Glutamatergic neuron (in vitro differentiated cells): ENCODE measurements around the gene QRFP. TPM values are rescaled to one million over a fixed set of nuclear protein-coding genes. Genes with fewer than 3 reads are reported as not detected.

Source experiments
- DNase-seq: peaks from one replicate; pipeline ENCODE4 v3.0.0; 2022
- H3K27ac Mint-ChIP-seq: one replicate; pipeline ENCODE4 v1.8.0; 2020; ENCODE audit warnings: mild to moderate bottlenecking, mixed read lengths, inconsistent platforms; ENCODE audit not compliant: unreplicated experiment
- H3K27me3 Mint-ChIP-seq: one replicate; pipeline ENCODE4 v1.8.0; 2020; ENCODE audit warnings: mild to moderate bottlenecking, moderate library complexity, mixed read lengths, inconsistent platforms; ENCODE audit not compliant: unreplicated experiment
- H3K36me3 Mint-ChIP-seq: one replicate; pipeline ENCODE4 v1.8.0; 2020; ENCODE audit warnings: mild to moderate bottlenecking, mixed read lengths, inconsistent platforms; ENCODE audit not compliant: unreplicated experiment
- H3K4me1 Mint-ChIP-seq: one replicate; pipeline ENCODE4 v1.8.0; 2020; ENCODE audit warnings: mild to moderate bottlenecking, low read depth, mixed read lengths, inconsistent platforms; ENCODE audit not compliant: unreplicated experiment
- H3K4me3 Mint-ChIP-seq: one replicate; pipeline ENCODE4 v1.8.0; 2020; ENCODE audit warnings: mild to moderate bottlenecking, mixed read lengths, inconsistent platforms; ENCODE audit not compliant: unreplicated experiment
- H3K9me3 Mint-ChIP-seq: one replicate; pipeline ENCODE4 v1.8.0; 2020; ENCODE audit warnings: mild to moderate bottlenecking, moderate library complexity, mixed read lengths, inconsistent platforms; ENCODE audit not compliant: unreplicated experiment
- CTCF ChIP-seq: fragments of 200-600 bp; sonication (generic); IDR thresholded peaks from one replicate; pipeline ENCODE4 v1.5.0; 2021; ENCODE audit not compliant: partially characterized antibody, unreplicated experiment
- total RNA-seq: library from RNA; stranded (reverse); fragmentation: NEBNext Ultra II Directional; extraction: Animal tissue kit (Norgen Biotek cat#: 25700); gene quantifications from one replicate; pipeline ENCODE4 v1.2.1, GENCODE V29; 2021; ENCODE audit not compliant: unreplicated experiment

Gene QRFP
- total RNA-seq, 1 donor from 2014 or later = not detected

GRCh38 chr9:130917168-130917960 lies 20.8 kb upstream of the QRFP start:
- H3K36me3 Mint-ChIP-seq = no peaks in the 10 kb centered on the region
- no peak overlapping the region for H3K27ac Mint-ChIP-seq
- H3K27me3 Mint-ChIP-seq = peaks cover 2% of the 10 kb centered on the region
- H3K9me3 Mint-ChIP-seq = no peaks in the 10 kb centered on the region
- DNase-seq = peak; percentile 49
- H3K4me3 Mint-ChIP-seq = no peak overlapping the region
- TF ChIP-seq CTCF = no peak
- peaks cover 8% of the 10 kb centered on the region for H3K4me1 Mint-ChIP-seq

- Mint-ChIP-seq H3K27me3 (peaks cover 2% of the 10 kb centered on the region), H3K4me3 (no peak overlapping the region), H3K9me3 (no peaks in the 10 kb centered on the region), H3K27ac (no peak overlapping the region), H3K4me1 (peaks cover 6% of the 10 kb centered on the region), H3K36me3 (no peaks in the 10 kb centered on the region)
- TF ChIP-seq CTCF = no peak
- DNase-seq = no peak
Observed at GRCh38 chr9:130915096-130915447, 18.5 kb upstream of the QRFP start.

- Mint-ChIP-seq H3K36me3 (no peaks in the 10 kb centered on the region), H3K9me3 (no peaks in the 10 kb centered on the region), H3K4me1 (peaks cover 6% of the 10 kb centered on the region), H3K27me3 (peaks cover 2% of the 10 kb centered on the region), H3K4me3 (no peak overlapping the region), H3K27ac (no peak overlapping the region)
- no peak for TF ChIP-seq CTCF
- DNase-seq = no peak
Observed at GRCh38 chr9:130914417-130915095, 17.9 kb upstream of the QRFP start.

- DNase-seq = peak; percentile 59
- Mint-ChIP-seq H3K4me1 (peaks cover 6% of the 10 kb centered on the region), H3K9me3 (no peaks in the 10 kb centered on the region), H3K36me3 (no peaks in the 10 kb centered on the region), H3K27ac (no peak overlapping the region), H3K4me3 (no peak overlapping the region), H3K27me3 (peaks cover 2% of the 10 kb centered on the region)
- no peak for TF ChIP-seq CTCF
Observed at GRCh38 chr9:130913599-130914416, 17.2 kb upstream of the QRFP start.
